ENCODE results near the gene STPG3. TPM values are rescaled to one million over a fixed set of nuclear protein-coding genes. Genes with fewer than 3 reads are reported as not detected.

The STPG3 gene
- total and polyA plus RNA-seq, 5 donors from 2014 or later = not detected

DNA sequence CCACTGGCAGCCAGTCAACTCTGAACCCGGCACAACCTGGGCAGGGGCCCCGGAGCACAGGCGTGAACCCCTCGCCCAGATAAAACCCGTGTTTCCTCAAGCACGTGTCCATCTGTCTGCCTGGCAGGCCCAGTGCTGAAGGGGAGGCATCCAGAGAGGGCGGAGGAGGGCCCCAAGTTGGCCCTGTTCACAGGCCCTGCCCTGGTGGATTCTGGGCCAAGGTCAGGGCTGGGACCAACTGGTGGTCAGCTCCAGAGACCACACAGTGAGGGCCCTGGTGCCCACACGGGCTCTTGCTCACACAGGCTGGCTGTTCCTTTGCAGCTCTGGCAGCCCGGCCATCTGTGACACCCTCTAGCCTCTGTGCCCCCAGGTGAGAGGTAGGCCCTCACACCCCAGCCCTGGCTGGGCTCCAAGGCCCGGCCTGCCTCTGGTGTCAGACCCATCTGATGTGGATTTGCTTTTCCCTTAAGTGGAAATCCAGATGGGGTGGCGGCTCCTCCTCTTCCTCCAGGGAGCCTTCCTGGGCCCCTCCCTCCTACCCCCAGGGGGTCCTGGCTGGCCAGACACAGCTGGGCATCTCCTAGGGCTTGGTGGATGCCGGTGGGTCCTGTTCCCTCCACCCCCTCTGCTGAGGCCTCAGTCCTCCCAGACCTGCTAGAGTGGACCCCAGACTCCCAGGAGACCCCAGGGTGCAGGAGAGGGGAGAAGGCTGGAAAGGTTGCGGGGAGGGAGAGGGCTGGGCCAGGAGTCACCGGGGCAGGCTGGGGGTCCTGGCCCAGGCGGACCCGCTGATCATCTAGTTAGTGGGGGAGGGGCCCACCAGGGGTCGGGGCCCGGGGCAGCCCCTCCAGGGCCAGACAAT lies 525 bp upstream of the STPG3 start:
- H3K27me3 ChIP-seq (ENCODE audit: control insufficient read depth, insufficient read depth, low read length) = no peaks in the 10 kb centered on the region
- Mint-ChIP-seq H3K4me1 (peaks cover 0 to 7% (median 2%) of the 10 kb centered on the region in 4 donors), H3K9me3 (no peaks in the 10 kb centered on the region), H3K4me3 (peak overlapping the region in 3 of 4 donors; percentile 26 to 82 (median 78)), H3K36me3 (no peaks in the 10 kb centered on the region), H3K27me3 (no peaks in the 10 kb centered on the region), H3K27ac (peak overlapping the region in 1 of 3 donors; percentile 9)
- DNase-seq = no peak
- H3K36me3 ChIP-seq (ENCODE audit: control insufficient read depth, insufficient read depth, low read length) = no peaks in the 10 kb centered on the region
- ATAC-seq (ENCODE audit: low read depth in 2 of 2) = no peak
- no peak overlapping the region for H3K4me3 ChIP-seq (ENCODE audit: low read depth, low read length)
- H3K4me1 ChIP-seq (ENCODE audit: control insufficient read depth, insufficient read depth, low read length, poor library complexity, severe bottlenecking) = peaks cover 11% of the 10 kb centered on the region
- H3K27ac ChIP-seq (ENCODE audit: insufficient read depth, low read length, poor library complexity, severe bottlenecking) = no peak overlapping the region
- H3K9me3 ChIP-seq (ENCODE audit: control insufficient read depth in 2 of 2, low read length in 2 of 2) = no peaks in the 10 kb centered on the region

DNA sequence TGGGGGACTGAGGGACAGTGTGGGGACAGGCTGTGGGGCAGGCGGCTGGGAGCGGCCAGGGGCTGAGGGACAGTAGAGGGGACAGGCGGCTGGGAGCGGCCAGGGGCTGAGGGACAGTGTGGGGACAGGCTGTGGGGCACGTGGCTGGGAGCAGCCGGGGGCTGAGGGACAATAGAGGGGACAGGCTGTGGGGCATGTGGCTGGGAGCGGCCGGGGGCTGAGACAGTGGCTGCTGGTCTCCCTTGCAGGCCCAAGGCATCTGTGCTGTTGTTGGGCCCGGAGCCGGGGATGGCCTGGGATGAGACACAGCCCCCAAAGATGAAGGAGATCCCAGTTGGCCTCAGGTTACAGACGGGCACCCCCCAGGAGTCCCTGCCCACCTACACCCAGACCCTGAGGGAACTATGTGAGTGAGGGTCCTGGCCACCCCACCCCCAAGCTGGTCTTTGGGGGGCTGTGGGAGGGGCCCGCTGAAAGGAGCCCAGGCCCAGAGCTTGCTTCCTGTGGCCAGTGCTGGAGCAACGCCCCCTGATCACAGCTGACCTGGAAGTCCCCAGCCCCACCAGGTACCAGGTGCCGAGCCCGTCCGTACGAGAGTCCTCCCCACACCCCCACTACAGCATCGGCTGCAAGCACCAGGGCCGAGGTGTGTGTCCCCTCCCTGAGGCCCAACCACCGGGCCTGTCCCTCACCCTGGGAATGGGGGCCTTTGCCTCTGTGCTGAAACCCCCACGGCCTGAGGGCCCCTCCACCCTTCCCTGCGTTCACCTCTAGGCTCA lies 593 bp downstream of the STPG3 start:
- Histone ChIP-seq H3K27me3 (ENCODE audit: control insufficient read depth, insufficient read depth, low read length) (no peaks in the 10 kb centered on the region), H3K27ac (ENCODE audit: insufficient read depth, low read length, poor library complexity, severe bottlenecking) (no peak overlapping the region), H3K4me1 (ENCODE audit: control insufficient read depth, insufficient read depth, low read length, poor library complexity, severe bottlenecking) (peaks cover 22% of the 10 kb centered on the region), H3K9me3 (ENCODE audit: control insufficient read depth in 2 of 2, low read length in 2 of 2) (no peaks in the 10 kb centered on the region), H3K36me3 (ENCODE audit: control insufficient read depth, insufficient read depth, low read length) (peaks cover 3% of the 10 kb centered on the region), H3K4me3 (ENCODE audit: low read depth, low read length) (no peak overlapping the region)
- Mint-ChIP-seq H3K27me3 (no peaks in the 10 kb centered on the region), H3K27ac (no peak overlapping the region), H3K4me3 (peak overlapping the region in 1 of 4 donors; percentile 7), H3K36me3 (no peaks in the 10 kb centered on the region), H3K4me1 (peaks cover 0 to 17% (median 2%) of the 10 kb centered on the region in 4 donors), H3K9me3 (no peaks in the 10 kb centered on the region)
- DNase-seq (no peak), ATAC-seq (ENCODE audit: low read depth in 2 of 2) (no peak)

DNA sequence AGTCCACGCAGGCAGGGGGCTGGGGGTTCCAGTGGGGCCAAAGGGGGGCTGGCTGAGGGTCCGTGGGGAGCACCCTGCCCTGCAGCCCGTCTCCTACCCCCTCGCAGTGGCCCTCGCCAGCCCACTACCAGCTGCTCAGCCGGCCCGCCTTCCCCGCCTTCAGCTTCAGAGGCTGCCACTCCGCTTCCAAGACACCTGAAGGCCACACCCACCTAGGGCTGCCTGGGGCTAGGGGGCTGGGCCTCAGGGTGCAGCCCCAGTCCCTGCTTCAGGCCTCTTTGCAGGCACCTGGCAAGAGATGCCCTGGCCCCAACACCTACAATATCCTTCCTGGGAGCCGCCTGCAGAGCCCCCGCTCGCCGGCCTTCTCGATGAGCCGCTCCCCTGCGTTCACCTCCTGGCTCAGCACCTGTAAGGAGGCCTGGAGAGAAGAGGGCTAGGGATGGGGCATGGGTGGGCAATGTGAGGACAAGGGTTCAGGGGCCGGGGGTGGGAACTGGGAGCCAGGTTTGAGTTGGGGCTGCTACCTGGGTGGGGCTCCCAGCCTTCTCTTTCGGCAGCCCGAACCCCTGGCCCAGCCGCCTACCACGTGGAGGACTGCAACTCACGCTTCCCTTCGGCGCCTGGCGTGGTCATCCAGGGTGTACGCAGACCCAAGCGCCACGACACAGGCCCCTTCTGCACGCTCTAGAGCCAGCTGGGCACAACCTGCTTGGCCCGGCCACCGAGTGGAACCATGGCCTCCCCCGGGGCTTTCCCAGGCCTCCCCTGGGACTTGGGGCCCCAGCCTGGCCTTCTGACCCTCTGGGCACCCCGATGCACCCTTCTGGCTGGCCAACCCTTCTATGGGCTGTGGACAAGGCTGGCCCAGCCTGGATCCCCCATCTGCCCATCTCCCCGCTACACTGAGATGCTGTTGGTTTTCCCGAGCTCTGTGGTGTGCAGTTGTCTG lies 1.7 kb downstream of the STPG3 start:
- Histone ChIP-seq H3K4me3 (ENCODE audit: low read depth, low read length) (no peak overlapping the region), H3K9me3 (ENCODE audit: control insufficient read depth in 2 of 2, low read length in 2 of 2) (no peaks in the 10 kb centered on the region), H3K27me3 (ENCODE audit: control insufficient read depth, insufficient read depth, low read length) (no peaks in the 10 kb centered on the region), H3K4me1 (ENCODE audit: control insufficient read depth, insufficient read depth, low read length, poor library complexity, severe bottlenecking) (peaks cover 27% of the 10 kb centered on the region), H3K27ac (ENCODE audit: insufficient read depth, low read length, poor library complexity, severe bottlenecking) (no peak overlapping the region), H3K36me3 (ENCODE audit: control insufficient read depth, insufficient read depth, low read length) (peaks cover 5% of the 10 kb centered on the region)
- H3K4me3 Mint-ChIP-seq = peak overlapping the region in 1 of 4 donors; percentile 77
- no peak overlapping the region for H3K27ac Mint-ChIP-seq
- H3K4me1 Mint-ChIP-seq = peaks cover 0 to 23% (median 3%) of the 10 kb centered on the region in 4 donors
- no peaks in the 10 kb centered on the region for H3K36me3 Mint-ChIP-seq
- H3K9me3 Mint-ChIP-seq = no peaks in the 10 kb centered on the region
- H3K27me3 Mint-ChIP-seq = no peaks in the 10 kb centered on the region
- no peak for ATAC-seq (ENCODE audit: low read depth in 2 of 2)
- DNase-seq = no peak

DNA sequence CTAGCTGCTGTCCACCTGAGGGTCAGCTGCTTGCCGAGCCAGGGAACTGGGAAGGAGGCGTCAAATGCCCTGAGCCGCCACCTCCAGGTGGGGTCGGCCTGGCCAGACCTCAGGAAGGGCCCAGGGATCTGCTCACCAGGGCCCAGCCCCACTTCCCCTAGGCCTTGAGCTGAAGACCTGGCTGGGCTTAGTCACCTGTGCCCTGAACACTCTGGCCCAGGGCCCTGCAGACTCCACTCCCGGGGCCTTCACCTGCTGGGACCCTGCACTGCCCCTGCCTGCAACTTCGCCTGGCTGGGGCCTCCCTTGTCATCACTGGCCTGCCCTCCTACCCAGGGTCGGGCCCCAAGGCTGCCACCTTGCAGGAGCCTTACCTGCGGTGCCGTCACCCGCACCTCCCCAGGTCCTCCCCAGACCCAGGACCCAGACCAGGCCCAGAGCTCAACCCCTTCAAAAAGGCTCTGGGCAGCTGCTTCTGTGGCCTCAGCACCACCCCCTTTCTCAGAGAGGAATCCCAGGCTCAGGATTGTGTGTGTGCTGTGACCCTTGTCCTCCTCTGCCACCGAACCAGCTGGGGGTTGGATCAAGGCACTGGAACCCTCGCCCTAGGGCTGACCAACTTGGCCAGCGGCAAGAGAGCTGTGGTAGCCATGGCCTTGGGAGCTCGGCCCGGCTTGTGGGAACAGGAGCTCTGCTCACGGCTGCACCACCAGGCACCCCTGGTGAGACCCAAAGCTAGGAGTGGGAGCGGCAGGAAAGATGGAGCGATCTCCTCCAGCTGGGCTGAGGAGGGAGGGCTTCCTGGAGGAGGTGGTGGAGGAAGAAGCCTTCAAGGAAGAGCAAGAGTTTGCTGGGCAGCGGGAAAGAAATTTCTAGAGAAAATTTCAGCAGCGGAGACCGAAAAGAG lies 2.9 kb downstream of the STPG3 start:
- DNase-seq (no peak), ATAC-seq (ENCODE audit: low read depth in 2 of 2) (no peak)
- peaks cover 0 to 23% (median 3%) of the 10 kb centered on the region in 4 donors for H3K4me1 Mint-ChIP-seq
- peaks cover 2% of the 10 kb centered on the region for H3K36me3 Mint-ChIP-seq
- Histone ChIP-seq H3K27ac (ENCODE audit: insufficient read depth, low read length, poor library complexity, severe bottlenecking) (no peak overlapping the region), H3K4me1 (ENCODE audit: control insufficient read depth, insufficient read depth, low read length, poor library complexity, severe bottlenecking) (peaks cover 27% of the 10 kb centered on the region), H3K36me3 (ENCODE audit: control insufficient read depth, insufficient read depth, low read length) (peaks cover 8% of the 10 kb centered on the region), H3K27me3 (ENCODE audit: control insufficient read depth, insufficient read depth, low read length) (no peaks in the 10 kb centered on the region), H3K9me3 (ENCODE audit: control insufficient read depth in 2 of 2, low read length in 2 of 2) (no peaks in the 10 kb centered on the region), H3K4me3 (ENCODE audit: low read depth, low read length) (no peak overlapping the region)
- no peaks in the 10 kb centered on the region for H3K27me3 Mint-ChIP-seq
- peak overlapping the region; percentile 77 to 96 (median 88) for H3K4me3 Mint-ChIP-seq
- no peaks in the 10 kb centered on the region for H3K9me3 Mint-ChIP-seq
- H3K27ac Mint-ChIP-seq = peak overlapping the region in 1 of 3 donors; percentile 46

DNA sequence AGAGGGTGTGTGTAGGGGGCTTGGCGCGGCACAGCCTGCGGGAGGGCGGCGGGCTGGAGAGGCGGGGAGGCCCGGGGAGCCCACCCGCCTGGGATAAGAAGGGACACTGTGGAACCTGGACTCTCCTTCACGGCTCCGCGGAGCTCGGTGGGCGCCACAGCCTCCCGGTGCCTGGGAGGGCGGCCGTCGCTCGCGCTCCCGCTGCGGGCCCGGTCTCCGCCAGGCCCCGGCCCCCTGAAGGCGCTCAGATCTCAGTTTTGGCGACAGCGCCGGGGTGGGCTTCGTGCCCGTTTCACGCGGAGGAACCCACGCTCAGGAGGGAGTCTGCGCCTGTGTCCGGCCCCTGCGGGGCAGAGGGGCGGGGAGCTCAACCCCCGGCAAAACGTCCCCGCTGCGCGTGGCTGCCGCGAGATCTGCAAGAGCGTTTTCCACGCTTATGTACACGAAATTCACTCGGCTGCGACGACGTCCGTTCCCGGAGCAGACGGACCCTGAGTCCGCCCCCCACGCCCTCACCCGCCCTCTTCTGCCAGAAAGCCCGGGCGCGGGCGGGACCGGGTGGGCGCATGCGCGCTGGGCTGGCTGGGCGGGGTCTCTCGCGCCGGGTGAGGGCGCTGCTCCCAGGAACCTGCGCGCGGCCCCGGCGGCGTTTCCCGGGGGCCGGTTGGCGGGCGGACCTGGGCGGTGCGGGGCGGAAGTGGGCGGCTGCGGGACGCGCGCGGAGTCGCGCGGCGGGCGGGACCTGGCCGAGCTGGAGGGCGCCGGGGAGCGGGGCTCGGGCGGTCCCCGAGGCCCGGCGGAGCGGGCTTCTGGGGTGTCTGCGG lies 3.8 kb downstream of the STPG3 start, which contains the start of gene NELFB:
TSS of gene NELFB (plus strand) at position 704 of the 824 bp plus-strand sequence.
- peak; percentile 89 to 92 for ATAC-seq (ENCODE audit: low read depth in 2 of 2)

DNA sequence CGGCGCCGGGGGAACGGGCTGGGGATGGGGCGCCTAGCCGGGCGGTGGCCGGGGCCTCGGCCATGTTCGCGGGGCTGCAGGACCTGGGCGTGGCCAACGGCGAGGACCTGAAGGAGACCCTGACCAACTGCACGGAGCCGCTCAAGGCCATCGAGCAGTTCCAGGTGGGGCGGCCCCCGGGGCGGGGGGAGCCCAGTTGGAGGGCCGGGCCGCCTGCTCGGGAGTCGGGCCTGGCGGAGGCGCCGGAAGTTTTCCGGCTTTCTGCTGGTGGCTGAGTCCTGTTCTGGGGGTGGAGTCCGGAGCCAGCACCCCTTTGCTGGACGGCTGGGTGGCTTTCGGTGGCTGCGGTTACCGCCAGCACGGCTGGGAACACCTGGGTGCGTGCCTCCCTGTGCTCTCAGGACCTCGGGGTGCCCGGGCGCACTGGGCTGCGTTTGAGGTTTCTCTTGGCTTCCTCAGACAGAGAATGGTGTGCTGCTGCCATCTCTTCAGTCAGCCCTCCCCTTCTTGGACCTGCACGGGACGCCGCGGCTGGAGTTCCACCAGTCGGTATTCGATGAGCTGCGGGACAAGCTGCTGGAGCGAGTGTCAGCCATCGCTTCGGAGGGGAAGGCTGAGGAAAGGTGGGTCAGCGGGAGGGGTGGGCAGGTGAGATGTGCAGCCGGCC lies 4.5 kb downstream of the STPG3 start:
- Histone ChIP-seq H3K36me3 (ENCODE audit: control insufficient read depth, insufficient read depth, low read length) (peaks cover 12% of the 10 kb centered on the region), H3K4me1 (ENCODE audit: control insufficient read depth, insufficient read depth, low read length, poor library complexity, severe bottlenecking) (peaks cover 27% of the 10 kb centered on the region), H3K27ac (ENCODE audit: insufficient read depth, low read length, poor library complexity, severe bottlenecking) (peak overlapping the region; percentile 63), H3K9me3 (ENCODE audit: control insufficient read depth in 2 of 2, low read length in 2 of 2) (no peaks in the 10 kb centered on the region), H3K4me3 (ENCODE audit: low read depth, low read length) (peak overlapping the region; percentile 53), H3K27me3 (ENCODE audit: control insufficient read depth, insufficient read depth, low read length) (no peaks in the 10 kb centered on the region)
- ATAC-seq (ENCODE audit: low read depth in 2 of 2) (no peak), DNase-seq (peak in 1 of 3 donors; percentile 50)
- peaks cover 7% of the 10 kb centered on the region for H3K36me3 Mint-ChIP-seq
- no peaks in the 10 kb centered on the region for H3K27me3 Mint-ChIP-seq
- peak overlapping the region; percentile 67 to 76 (median 76) for H3K27ac Mint-ChIP-seq
- peak overlapping the region; percentile 84 to 97 (median 91) for H3K4me3 Mint-ChIP-seq
- peaks cover 0 to 26% (median 3%) of the 10 kb centered on the region in 4 donors for H3K4me1 Mint-ChIP-seq
- no peaks in the 10 kb centered on the region for H3K9me3 Mint-ChIP-seq

More for the DNA sequence above, 3.8 kb downstream of the STPG3 start, which contains the start of gene NELFB:
- Mint-ChIP-seq H3K9me3 (no peaks in the 10 kb centered on the region), H3K27ac (peak within 1 kb of the TSS; percentile 67 to 76 (median 76)), H3K4me1 (peaks cover 0 to 26% (median 3%) of the 10 kb centered on the region in 4 donors), H3K27me3 (no peaks in the 10 kb centered on the region), H3K4me3 (peak within 1 kb of the TSS; percentile 84 to 97 (median 91)), H3K36me3 (peaks cover 7% of the 10 kb centered on the region)
- peaks cover 27% of the 10 kb centered on the region for H3K4me1 ChIP-seq (ENCODE audit: control insufficient read depth, insufficient read depth, low read length, poor library complexity, severe bottlenecking)
- no peaks in the 10 kb centered on the region for H3K9me3 ChIP-seq (ENCODE audit: control insufficient read depth in 2 of 2, low read length in 2 of 2)
- DNase-seq = peak; percentile 90 to 95 (median 94)
- H3K27ac ChIP-seq (ENCODE audit: insufficient read depth, low read length, poor library complexity, severe bottlenecking) = peak within 1 kb of the TSS; percentile 63
- H3K36me3 ChIP-seq (ENCODE audit: control insufficient read depth, insufficient read depth, low read length) = peaks cover 12% of the 10 kb centered on the region
- no peaks in the 10 kb centered on the region for H3K27me3 ChIP-seq (ENCODE audit: control insufficient read depth, insufficient read depth, low read length)
- peak within 1 kb of the TSS; percentile 67 for H3K4me3 ChIP-seq (ENCODE audit: low read depth, low read length)

Measured in CD4-positive, CD25-positive, alpha-beta regulatory T cell (primary cell).